ENCODE results near the gene IAH1. TPM values are rescaled to one million over a fixed set of nuclear protein-coding genes. Genes with fewer than 3 reads are reported as not detected.
A peak's percentile ranks its signal among the peaks of the same experiment; 100 is the strongest.

Gene IAH1, protein sequence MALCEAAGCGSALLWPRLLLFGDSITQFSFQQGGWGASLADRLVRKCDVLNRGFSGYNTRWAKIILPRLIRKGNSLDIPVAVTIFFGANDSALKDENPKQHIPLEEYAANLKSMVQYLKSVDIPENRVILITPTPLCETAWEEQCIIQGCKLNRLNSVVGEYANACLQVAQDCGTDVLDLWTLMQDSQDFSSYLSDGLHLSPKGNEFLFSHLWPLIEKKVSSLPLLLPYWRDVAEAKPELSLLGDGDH
- total RNA-seq: 10 to 100 TPM; 50.3 to 83.7 (median 62.5) TPM

DNA sequence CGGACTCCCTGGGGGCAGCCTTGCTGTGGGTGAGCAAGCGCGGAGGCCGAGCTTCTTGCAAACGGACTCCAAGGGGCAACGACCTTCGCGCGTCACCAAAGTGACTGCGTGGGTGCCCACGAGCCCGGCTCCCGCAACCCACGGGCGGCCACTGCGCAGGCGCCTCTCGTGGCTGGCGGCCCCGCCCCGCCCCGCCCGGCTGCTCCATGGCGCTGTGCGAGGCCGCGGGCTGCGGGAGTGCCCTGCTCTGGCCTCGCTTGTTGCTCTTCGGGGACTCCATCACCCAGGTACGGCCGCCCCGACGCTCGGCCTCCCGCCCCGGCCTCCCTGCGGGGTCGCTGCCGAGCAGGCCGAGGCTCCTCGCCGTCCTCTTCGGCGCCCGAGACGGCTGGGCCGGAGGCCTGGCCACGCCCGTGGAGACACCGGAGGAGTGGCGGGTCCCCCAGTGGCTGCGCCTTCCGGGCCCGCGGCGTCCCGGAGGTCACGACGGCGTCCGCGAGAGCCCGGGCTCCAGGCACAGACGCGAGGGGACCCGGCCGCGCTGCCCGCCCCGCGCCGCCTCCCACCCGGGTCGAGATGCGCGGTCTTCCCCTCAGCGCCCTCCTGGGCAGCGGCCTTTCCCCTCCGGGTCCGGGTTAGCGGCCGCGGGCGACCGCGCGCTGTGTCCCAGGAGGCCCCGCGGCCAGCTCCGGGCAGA, at the start of gene IAH1:
TSS of gene IAH1 (plus strand) at position 191 of the 697 bp plus-strand sequence. CDS start at position 207, 16 bp downstream.
- peak within 1 kb of the TSS; percentile 76 to 82 (median 82) for H3K27ac ChIP-seq
- no peaks in the 10 kb centered on the region for H3K27me3 ChIP-seq
- WGBS, 2 donors: 0% methylated on average over 6 of the region's 91 CpGs; no CpG with 5 or more reads in 1 of the 2 donors
- DNase-seq: peak; percentile 55 to 61
- H3K9me3 ChIP-seq: no peaks in the 10 kb centered on the region
- H3K4me3 ChIP-seq (replicated peaks in 1 of 3): peak within 1 kb of the TSS; percentile 56 to 73 (median 72)
- H3K36me3 ChIP-seq: no peaks in the 10 kb centered on the region
- TF ChIP-seq, protein P1, sequence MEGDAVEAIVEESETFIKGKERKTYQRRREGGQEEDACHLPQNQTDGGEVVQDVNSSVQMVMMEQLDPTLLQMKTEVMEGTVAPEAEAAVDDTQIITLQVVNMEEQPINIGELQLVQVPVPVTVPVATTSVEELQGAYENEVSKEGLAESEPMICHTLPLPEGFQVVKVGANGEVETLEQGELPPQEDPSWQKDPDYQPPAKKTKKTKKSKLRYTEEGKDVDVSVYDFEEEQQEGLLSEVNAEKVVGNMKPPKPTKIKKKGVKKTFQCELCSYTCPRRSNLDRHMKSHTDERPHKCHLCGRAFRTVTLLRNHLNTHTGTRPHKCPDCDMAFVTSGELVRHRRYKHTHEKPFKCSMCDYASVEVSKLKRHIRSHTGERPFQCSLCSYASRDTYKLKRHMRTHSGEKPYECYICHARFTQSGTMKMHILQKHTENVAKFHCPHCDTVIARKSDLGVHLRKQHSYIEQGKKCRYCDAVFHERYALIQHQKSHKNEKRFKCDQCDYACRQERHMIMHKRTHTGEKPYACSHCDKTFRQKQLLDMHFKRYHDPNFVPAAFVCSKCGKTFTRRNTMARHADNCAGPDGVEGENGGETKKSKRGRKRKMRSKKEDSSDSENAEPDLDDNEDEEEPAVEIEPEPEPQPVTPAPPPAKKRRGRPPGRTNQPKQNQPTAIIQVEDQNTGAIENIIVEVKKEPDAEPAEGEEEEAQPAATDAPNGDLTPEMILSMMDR (IDR thresholded peaks at IDR 0.05): peak in 1 of 6 experiments; percentile 9
- TF ChIP-seq POLR2A (IDR thresholded peaks at IDR 0.05): peak in 1 of 2 donors; percentile 65
- peaks cover 15 to 16% of the 10 kb centered on the region in 2 donors for H3K4me1 ChIP-seq
- intact Hi-C loops (cut with DNase I): loop anchor here (10.0 kb wide), 3 partner anchors 50 to 150 kb away; partner anchors contain the start of genes ADAM17, CPSF3 and ITGB1BP1

DNA sequence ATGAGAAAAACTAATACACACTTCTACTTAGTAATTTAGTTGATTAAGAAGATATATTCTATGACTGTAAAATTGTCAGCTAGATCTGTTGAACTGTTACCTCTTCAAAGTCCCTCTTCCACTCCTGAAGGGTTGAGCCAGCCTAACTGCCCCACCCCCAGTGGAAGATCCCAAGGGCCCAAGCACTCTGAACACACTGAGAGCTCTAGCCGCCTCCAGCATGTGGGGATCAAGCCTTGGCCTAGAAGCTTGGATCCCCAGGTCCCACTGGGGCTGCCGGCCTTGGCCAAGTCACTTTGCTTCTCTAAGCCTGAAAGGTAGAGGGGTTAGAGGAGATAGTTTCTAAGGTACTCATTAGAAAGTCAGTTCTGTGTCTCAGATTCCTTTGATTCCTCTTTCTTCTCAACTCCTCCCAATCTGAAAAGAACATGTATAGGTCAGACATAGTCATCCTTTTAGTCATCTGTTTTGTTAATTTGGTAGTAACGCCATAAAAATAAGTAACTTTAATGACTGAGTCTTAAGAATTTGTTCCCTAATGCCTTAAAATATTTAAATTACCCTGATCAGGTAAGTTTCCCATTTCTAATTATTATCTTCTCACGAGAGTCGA, 45.3 kb upstream of the IAH1 start:
- no peak for DNase-seq
- no peaks in the 10 kb centered on the region for H3K9me3 ChIP-seq
- H3K4me1 ChIP-seq: peaks cover 8 to 12% of the 10 kb centered on the region in 2 donors
- H3K4me3 ChIP-seq (replicated peaks in 1 of 3): no peak overlapping the region
- no peak overlapping the region for H3K27ac ChIP-seq
- WGBS, 2 donors: 78 to 87% methylated on average over 5 of the region's 5 CpGs
- H3K36me3 ChIP-seq: peaks cover 27 to 35% of the 10 kb centered on the region in 2 donors
- no peak for TF ChIP-seq POLR2A (IDR thresholded peaks at IDR 0.05)
- TF ChIP-seq, protein P1 (IDR thresholded peaks at IDR 0.05): no peak
- intact Hi-C loops (cut with DNase I): loop anchor here (10.0 kb wide), 1 partner anchor 46 kb away; the partner anchor contains the start of gene IAH1
- H3K27me3 ChIP-seq: no peaks in the 10 kb centered on the region

DNA sequence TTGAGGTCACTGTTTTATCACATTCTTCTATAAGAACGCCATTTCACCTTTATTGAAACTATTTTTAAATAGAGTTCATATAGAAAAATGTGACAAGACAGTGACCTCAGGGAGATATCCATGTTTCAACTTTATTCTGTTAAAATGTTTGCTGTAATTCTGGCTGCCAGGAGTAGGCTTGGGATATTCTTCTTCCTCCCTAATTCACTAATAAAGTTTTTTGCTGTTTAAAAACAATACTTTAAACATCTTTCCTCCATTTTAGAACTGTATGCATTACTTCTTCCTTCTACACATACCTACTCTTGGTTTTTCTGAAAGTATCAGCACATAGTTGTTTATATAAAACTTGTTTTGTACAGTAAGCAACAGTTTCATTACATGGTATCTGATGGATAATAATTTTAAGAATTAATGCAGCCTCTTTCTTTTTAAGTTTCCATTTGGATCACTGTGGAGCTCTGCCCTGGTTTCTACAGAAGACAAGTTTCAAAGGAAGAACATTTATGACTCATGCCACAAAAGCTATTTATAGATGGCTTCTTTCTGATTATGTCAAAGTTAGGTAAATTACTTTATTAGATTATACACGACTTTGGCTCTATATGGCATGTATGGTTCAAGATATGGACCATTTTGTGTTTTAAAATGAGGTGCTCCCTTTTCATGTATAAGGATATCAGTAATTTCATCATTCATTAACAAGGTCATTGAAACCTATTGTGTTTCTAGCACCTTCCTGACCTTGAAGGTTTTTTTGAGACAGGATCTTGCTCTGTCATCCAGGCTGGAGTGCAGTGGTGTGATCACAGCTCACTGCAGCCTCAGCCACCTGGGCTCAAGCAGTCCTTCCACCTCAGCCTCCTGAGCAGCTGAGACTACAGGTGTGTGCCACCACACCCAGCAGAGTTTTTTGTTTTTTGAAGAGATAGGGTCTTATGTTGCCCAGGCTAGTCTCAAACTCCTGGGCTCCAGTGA, 43.7 kb upstream of the IAH1 start:
- Histone ChIP-seq H3K27ac (no peak overlapping the region), H3K36me3 (peaks cover 27 to 39% of the 10 kb centered on the region in 2 donors), H3K9me3 (no peaks in the 10 kb centered on the region), H3K27me3 (no peaks in the 10 kb centered on the region), H3K4me3 (replicated peaks in 1 of 3) (no peak overlapping the region), H3K4me1 (no peaks in the 10 kb centered on the region)
- WGBS, 2 donors: 86 to 92% methylated on average over 2 of the region's 2 CpGs
- intact Hi-C loops (cut with DNase I): no loop called here
- no peak for TF ChIP-seq POLR2A (IDR thresholded peaks at IDR 0.05)
- DNase-seq: no peak

DNA sequence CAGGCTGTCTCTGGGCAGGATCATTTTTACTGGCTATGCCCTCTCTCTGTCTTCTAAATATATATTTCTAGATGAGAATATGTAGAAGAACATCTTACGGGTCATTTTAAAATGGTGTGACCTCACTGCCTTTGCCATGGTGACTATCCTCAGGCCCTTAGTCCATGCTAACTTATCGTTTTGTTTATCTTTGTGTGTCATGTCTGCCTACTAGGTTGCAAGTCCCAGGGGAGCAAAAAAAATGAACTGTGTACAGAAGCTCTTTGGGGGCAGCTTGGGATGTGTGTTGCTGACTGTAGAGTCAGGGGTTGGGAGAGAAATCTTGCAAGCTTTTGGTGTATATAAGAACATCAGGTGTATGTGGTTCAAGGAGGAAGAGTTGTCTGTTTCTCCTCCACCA, 39.9 kb upstream of the IAH1 start:
- H3K27ac ChIP-seq: no peak overlapping the region
- no peaks in the 10 kb centered on the region for H3K9me3 ChIP-seq
- no peak for TF ChIP-seq POLR2A (IDR thresholded peaks at IDR 0.05)
- TF ChIP-seq, protein P1 (IDR thresholded peaks at IDR 0.05): no peak
- WGBS, 2 donors: 58 to 90% methylated on average over 2 of the region's 2 CpGs
- H3K4me3 ChIP-seq (replicated peaks in 1 of 3): no peak overlapping the region
- H3K4me1 ChIP-seq: no peaks in the 10 kb centered on the region
- intact Hi-C loops (cut with DNase I): no loop called here
- H3K36me3 ChIP-seq: peaks cover 36 to 49% of the 10 kb centered on the region in 2 donors
- no peaks in the 10 kb centered on the region for H3K27me3 ChIP-seq
- no peak for DNase-seq

DNA sequence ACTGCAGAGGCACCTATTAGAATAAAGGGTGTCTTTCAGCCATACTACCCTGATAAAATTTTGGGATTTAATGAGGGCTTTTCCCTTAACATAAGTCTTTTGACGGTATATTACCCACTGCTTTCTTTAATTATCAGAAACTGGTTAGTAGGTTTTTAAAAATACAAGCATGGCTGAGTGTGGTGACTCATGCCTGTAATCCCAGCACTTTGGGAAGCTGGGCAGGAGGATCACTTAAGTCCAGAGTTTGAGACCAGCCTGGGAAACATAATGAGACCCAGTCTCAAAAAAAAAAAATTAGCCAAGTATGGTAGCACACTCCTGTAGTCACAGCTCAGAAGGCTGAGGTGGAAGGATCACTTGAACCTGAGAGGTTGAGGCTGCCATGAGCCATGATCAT, 34.8 kb upstream of the IAH1 start:
- intact Hi-C loops (cut with DNase I): no loop called here
- no peaks in the 10 kb centered on the region for H3K4me1 ChIP-seq
- no peak overlapping the region for H3K27ac ChIP-seq
- no peak for DNase-seq
- H3K36me3 ChIP-seq: peaks cover 28 to 43% of the 10 kb centered on the region in 2 donors
- H3K27me3 ChIP-seq: no peaks in the 10 kb centered on the region
- H3K9me3 ChIP-seq: no peaks in the 10 kb centered on the region
- TF ChIP-seq POLR2A (IDR thresholded peaks at IDR 0.05): no peak
- TF ChIP-seq, protein P1 (IDR thresholded peaks at IDR 0.05): no peak
- WGBS, 2 donors: 100% methylated on average over 1 of the region's 1 CpG
- H3K4me3 ChIP-seq (replicated peaks in 1 of 3): no peak overlapping the region
